ENCODE results near the gene SASH1.

SASH1 gene

DNA sequence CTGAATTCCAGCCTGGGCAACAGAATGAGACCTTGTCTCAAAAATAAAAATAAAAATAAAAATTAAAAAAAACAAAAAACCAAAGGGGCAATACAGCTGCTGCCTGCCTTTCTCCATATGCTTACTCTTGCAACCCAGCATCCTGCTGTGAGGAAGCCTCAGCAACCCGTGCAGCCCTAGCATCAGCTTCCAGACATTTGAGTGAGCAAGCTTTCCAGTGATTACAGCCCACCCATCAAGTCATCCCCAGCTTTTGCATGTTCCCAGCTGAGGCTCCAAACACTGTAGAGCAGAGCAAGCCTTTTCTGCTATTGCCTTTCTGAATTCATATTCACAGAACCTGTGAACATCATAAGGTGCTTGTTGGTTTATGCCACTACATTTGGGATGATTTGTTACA lies 93.8 kb downstream of the SASH1 start:
- no peak for FAIRE-seq

- no peak for FAIRE-seq
Measured at GRCh38 chr6:148438632-148439031, 96.0 kb downstream of the SASH1 start.

DNA sequence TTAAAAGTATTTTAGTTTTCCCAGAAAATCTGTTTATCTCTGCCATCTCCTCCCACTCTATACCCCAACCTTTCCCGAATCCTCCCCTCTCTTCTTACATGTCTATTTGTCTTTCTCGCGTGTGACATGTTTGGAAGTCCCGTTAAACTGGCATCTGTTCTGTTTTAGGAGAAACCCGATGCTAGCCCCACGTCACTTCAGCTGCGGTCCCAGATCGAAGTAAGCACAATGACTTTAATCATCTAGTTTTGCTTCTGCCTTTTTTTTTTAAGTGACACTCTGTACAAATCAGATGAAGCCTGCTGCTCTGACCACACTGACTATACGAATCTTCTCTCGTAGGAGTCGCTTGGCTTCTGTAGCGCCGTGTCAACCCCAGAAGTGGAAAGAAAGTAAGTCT lies 97.4 kb downstream of the SASH1 start:
- FAIRE-seq: no peak

DNA sequence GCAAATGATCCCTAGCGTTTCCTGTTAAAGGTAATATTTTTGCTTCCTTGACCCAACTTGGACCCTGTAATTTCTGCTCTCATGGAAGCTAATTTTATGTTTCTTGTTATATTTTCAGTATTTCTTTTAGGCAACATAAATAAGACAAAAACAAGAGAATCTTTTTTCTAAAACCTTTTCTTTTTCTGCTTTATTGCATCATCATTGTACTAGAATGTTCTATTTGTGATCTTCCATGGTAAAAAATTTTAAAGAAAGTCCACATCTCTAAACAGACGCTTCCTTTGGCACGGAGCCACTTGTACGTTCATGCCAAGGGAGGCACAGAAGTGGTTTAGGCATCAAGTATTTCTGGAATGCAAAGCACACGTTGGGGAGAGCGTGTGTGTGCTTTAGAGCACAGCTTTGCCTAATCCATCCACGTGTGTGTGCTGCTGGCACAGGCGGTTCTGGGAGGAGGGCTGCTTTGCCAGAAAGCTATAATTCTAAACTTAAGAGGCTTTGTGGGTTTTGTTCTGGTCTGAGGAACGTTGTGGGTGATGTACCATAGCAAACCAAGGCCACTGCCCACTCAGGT lies 98.3 kb downstream of the SASH1 start:
- no peak for FAIRE-seq

GRCh38 chr6:148441454-148441911 lies 98.8 kb downstream of the SASH1 start:
- no peak for FAIRE-seq

- no peak for FAIRE-seq
Measured at GRCh38 chr6:148443798-148444560, 101.3 kb downstream of the SASH1 start.

GRCh38 chr6:148445116-148445515 lies 102.5 kb downstream of the SASH1 start:
- FAIRE-seq: no peak

- FAIRE-seq: no peak
Measured at GRCh38 chr6:148445620-148446019, 103.0 kb downstream of the SASH1 start.

DNA sequence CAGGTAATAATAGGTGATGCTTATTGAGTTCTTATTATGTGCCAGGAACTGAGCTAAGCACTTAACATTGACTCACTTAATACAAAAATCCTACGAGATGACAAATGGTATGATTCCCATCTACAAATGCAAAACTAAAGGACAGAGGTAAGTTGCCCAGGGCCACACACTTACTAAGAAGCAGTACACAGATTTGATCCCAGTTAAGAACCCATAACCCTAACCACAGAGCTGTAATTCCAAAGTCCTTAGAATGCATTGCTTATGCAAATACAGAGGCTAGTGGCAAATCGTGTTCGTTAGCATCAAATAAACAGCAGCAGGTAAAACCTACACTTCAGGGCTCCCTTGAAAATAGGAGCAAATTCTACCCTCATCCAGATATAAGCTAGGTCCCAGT lies 104.0 kb downstream of the SASH1 start:
- FAIRE-seq: no peak

DNA sequence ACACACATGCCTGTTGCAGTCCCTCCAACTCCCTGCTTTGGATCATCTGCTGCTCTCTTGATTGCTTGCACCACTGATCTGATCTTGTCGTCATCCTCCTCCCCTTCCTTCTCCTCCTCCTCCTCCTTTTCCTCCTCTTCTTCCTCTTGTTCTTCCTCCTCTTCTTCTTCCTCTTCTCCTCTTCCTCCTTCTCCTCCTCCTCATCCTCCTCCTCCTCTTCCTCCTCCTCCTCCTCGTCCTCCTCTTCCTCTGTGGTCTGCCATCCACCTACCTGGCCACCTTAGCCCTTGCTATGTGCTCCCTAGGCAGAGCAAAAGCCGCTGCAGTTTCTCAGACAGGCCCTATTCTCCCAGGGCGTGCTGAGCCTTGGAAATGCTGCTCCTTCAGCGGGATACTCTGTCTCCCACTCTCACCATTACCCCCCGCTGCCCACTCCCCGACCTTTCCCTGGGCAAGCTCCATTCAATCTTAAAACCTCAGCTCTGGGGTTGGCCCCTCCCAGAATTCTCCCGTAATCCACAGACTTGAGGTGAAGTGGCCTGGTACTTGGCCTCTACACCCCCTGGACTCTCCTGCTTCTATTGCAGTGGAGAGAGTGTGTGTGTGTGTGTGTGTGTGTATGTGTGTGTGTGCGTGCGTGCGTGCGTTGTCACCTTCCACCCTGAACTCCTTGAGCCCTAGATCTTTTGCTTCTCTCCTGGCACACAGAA lies 105.0 kb downstream of the SASH1 start:
- FAIRE-seq: no peak

- no peak for FAIRE-seq
Measured at GRCh38 chr6:148448369-148449012, 105.9 kb downstream of the SASH1 start.

DNA sequence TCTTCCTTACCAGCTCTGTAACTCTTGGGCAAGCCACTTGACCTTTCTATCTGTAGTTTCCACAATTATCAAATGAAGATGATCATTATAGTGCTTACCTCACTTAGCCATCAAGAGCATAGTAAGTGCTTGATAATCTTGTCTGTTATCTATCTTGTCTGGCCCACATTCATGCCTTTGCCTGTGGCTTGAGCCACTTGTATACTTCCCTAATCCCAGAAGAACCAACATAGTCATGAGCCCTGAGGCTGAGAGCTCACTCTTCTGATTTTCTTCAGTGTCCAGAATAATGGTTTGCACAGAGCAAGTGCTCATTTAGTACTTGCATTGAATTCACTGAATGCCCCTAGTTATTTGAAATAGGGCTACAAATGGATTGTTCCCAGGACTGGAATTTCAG lies 108.2 kb downstream of the SASH1 start:
- no peak for FAIRE-seq

GRCh38 chr6:148451690-148452089 lies 109.1 kb downstream of the SASH1 start:
- no peak for FAIRE-seq

GRCh38 chr6:148452876-148453275 lies 110.2 kb downstream of the SASH1 start:
- FAIRE-seq: no peak

DNA sequence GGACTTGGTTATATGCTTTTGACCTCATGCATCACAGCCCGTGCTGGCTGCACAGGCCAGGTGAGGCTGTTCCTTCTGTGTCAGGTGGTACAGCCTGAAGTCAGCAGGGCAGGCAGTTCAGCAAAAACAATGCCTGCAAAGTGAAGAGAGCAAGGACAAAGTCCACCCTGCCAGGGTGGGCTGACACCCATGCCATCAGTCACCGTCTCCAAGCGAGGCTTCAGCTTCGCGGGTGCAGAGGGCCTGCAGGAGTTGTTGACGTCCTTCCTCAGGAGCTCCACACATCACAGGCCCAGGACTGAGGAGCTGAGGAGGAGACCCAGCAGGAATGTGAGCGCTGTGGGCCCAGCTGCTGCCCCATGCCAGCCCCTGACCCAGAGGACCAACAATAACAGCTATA lies 111.3 kb downstream of the SASH1 start:
- no peak for FAIRE-seq

DNA sequence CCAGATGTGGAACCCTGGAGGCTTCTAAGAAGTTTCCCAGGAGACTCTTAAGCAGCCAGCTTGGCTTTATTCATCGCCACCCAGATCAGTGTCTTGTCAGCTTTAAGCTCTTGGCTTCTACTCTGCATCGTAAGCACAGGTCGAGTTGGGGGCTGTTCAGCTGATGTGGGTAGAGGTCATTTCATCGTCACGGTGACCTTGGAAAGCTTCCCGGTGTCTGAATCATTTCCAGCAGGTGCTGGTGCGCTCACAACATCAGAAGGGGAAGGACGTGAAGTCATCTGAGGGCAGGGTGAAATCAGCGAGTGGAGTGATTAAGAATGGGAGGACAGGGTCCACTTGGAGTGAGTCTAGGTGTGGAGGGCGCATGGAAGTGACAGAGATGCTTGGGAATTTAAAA lies 112.6 kb downstream of the SASH1 start:
- FAIRE-seq: no peak

DNA sequence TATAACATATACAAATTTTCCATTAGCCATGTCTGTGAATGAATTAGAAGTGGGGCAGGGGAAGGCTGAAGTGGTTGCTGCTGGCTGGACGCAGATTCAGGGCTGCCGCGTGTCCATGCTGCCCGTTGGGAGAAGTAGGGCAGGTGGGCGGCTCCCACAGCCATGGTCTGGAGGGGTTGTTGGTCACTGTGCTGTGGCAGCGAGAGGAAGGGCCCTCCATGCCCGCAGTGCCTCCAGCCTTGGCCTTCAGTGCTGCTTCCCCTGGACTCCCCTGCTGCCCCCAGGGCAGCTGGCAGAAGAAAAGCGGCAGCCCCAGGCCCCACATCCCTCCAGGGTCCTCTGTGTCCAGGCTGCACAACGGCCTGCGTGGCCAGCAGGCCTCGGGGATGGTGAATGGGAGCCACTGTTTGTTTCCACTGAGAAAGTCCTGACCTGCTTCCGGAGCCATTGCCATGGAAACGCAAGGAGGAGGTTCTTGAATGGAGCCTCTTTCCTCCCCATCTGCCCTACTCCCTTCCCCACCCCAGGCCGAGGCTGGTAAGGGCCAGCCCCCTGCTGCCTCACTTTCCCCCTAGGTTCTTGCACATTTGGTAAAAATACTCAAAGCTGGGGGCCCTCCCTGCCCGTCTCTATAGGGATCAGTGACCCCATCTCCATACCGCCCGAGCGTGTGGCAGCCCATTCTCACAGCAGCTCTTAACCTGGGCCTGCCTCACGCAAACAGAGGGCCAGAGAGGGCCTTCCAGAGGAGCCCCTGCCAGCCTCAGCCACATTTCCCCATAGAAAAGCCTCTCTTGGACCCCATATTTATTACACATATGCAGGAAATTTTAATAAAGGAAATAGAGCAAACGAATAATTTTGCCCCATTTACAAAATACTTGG lies 113.3 kb downstream of the SASH1 start:
- no peak for FAIRE-seq

DNA sequence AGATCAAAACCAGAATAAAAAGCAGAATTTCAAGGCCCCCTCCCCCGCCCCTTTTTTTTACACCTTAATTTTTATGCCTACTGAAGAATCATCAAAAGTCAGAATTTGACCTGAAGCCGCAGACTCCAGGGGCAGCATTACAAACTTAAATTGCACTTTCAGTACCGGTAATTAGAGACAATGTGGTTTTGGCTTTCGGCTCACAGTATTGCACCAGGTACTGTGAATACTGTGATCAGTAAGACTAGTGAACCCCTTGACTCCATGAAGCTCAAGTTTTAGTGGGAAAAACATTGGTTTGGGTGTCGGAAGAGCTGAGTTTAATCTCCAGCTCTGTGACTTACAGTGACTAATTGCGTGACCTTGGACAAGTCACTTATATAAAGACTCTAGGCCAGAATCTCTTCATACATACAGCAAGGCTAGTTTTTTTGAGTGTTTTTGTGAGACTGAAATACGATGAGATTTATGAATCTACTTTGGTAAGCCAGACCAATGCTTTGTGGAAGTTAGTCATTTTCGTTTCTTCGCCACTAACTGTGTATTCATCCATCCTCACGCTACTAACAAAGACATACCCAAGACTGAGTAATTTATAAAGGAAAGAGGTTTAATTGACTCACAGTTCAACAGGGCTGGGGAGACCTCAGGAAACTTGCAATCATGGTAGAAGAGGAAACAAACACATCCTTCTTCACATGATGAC lies 114.7 kb downstream of the SASH1 start:
- no peak for FAIRE-seq

DNA sequence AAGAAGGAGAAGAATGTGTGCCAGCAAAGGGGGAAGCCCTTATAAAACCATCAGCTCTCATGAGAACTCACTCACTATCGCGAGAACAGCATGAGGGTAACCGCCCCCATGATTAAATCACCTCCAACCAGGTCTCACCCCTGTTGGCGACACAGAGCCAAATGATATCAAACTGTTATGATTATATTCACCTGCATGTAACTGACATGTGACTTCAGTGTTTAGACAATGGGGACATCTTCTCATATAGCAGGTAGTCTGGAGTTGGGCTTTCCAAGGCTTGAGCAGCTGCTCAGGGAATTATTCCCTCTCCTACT lies 115.2 kb downstream of the SASH1 start:
- FAIRE-seq: no peak

GRCh38 chr6:148459238-148459637 lies 116.6 kb downstream of the SASH1 start:
- no peak for FAIRE-seq

DNA sequence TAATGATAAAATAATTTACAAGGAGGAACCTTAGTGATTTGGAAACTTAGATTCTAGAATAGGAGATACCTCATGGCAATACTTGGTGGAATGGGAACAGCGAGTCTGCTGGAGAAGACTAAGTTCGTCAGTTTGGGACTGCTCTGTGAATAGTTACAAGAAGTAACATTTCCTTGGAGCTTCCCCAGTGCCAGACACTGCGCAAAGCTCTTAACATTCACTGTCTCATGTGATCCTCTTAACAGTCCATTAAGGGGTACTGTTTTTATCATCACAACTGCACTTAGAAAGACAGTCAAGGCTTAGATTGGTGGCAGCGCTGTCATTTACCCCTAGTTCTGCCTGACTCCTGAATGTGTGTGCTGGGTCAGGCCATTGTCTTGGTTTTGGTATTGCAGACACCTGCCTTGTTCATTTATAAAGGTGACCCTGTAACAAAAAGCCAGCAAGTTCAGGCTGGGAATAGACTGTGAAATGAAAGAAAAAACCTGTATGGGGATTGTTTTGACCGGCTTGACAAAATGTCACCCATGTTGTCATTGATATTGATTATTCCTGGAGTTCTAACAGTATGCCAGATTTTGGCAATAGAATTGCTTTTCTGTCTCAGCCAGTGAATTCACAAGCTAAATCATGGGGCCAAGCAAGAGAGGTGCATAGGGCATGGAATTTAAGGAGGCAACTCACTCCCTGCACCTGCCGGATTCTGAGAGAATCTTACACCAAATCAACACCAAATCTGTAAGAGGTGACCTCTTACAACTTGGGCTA lies 118.4 kb downstream of the SASH1 start:
- FAIRE-seq: no peak
